ENCODE measurements around the gene TFPT.

TFPT gene

DNA sequence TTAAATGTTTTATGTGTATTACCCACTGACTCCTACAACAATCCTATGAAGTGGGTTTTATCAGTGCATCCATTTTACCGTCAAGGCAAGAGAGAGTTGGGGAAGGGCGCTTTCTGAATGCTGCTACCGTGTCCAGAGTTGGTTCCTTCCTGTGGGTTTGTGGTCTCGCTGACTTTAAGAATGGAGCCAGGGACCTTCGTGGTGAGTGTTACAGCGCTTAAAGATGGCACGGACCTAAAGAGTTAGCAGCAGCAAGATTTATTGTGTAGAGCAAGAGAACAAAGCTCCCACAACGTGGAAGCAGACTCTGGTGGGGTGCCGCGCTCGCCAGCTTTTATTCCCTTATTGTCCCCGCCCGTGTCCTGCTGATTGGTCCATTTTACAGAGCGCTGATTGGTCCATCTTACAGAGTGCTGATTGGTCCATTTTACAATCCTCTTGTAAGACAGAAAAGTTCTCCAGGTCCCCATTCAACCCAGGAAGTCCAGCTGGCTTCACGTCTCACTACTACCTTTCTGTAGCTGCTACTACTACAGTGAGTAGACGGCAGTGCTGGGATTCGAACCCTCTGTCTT is 20.9 kb downstream of the TFPT start:
- H3K4me3 ChIP-seq, result no peak overlapping the region
- H3K27me3 ChIP-seq, result peaks cover 0 to 25% of the 10 kb centered on the region in 2 donors
- DNase-seq, result no peak
- intact Hi-C loops (cut with DNase I; ENCODE audit: low total_unique reads), result no loop called here
- H3K4me1 ChIP-seq, result peaks cover 0 to 10% (median 9%) of the 10 kb centered on the region in 4 donors
- no peaks in the 10 kb centered on the region for H3K9me3 ChIP-seq
- no peaks in the 10 kb centered on the region for H3K36me3 ChIP-seq
- H3K27ac ChIP-seq, result no peak overlapping the region
- TF ChIP-seq, protein P1, sequence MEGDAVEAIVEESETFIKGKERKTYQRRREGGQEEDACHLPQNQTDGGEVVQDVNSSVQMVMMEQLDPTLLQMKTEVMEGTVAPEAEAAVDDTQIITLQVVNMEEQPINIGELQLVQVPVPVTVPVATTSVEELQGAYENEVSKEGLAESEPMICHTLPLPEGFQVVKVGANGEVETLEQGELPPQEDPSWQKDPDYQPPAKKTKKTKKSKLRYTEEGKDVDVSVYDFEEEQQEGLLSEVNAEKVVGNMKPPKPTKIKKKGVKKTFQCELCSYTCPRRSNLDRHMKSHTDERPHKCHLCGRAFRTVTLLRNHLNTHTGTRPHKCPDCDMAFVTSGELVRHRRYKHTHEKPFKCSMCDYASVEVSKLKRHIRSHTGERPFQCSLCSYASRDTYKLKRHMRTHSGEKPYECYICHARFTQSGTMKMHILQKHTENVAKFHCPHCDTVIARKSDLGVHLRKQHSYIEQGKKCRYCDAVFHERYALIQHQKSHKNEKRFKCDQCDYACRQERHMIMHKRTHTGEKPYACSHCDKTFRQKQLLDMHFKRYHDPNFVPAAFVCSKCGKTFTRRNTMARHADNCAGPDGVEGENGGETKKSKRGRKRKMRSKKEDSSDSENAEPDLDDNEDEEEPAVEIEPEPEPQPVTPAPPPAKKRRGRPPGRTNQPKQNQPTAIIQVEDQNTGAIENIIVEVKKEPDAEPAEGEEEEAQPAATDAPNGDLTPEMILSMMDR (IDR thresholded peaks at IDR 0.05), result no peak

- TF ChIP-seq, protein P1 (IDR thresholded peaks at IDR 0.05), result no peak
- H3K27ac ChIP-seq, result no peak overlapping the region
- no peaks in the 10 kb centered on the region for H3K27me3 ChIP-seq
- no peaks in the 10 kb centered on the region for H3K36me3 ChIP-seq
- peaks cover 4 to 20% (median 19%) of the 10 kb centered on the region in 3 donors for H3K9me3 ChIP-seq
- no peak overlapping the region for H3K4me3 ChIP-seq
- no peaks in the 10 kb centered on the region for H3K4me1 ChIP-seq
- DNase-seq, result no peak
- intact Hi-C loops (cut with DNase I; ENCODE audit: low total_unique reads), result no loop called here
Observed at GRCh38 chr19:54084410-54084809, 31.0 kb downstream of the TFPT start.

DNA sequence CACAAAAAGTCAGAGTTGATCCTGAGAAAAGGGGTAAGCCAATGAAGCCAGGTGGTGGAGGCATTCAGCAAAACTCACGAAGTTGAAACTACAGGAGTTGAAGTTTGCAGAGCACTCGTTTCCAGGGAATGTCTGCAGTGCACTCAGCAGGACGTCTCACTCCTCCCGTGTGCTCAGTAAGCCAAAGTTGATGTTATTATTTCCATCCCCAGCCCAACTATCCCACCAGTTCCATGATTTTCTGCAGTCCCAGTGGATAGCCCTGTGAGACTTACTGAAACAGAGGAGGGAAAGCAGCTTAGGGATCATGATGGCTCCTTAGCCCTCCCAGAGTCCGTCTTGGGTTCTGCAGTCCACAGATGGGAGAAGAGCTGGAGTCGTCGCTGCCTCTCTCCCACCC is 34.4 kb downstream of the TFPT start, which contains the start of gene TARM1:
TARM1 (minus strand) TSS at position 334 of the 400 bp plus-strand sequence; CDS start at position 309, 25 bp downstream.
- no peak for DNase-seq
- intact Hi-C loops (cut with DNase I; ENCODE audit: low total_unique reads), result no loop called here
- H3K27me3 ChIP-seq, result no peaks in the 10 kb centered on the region
- TF ChIP-seq, protein P1 (IDR thresholded peaks at IDR 0.05), result no peak
- H3K27ac ChIP-seq, result no peak within 1 kb of the TSS
- no peaks in the 10 kb centered on the region for H3K36me3 ChIP-seq
- no peaks in the 10 kb centered on the region for H3K4me1 ChIP-seq
- no peak within 1 kb of the TSS for H3K4me3 ChIP-seq
- peaks cover 4 to 20% (median 19%) of the 10 kb centered on the region in 3 donors for H3K9me3 ChIP-seq

- H3K36me3 ChIP-seq, result no peaks in the 10 kb centered on the region
- TF ChIP-seq, protein P1 (IDR thresholded peaks at IDR 0.05), result no peak
- H3K4me3 ChIP-seq, result no peak overlapping the region
- H3K27ac ChIP-seq, result no peak overlapping the region
- DNase-seq, result no peak
- peaks cover 4 to 15% (median 14%) of the 10 kb centered on the region in 3 donors for H3K9me3 ChIP-seq
- H3K27me3 ChIP-seq, result no peaks in the 10 kb centered on the region
- H3K4me1 ChIP-seq, result no peaks in the 10 kb centered on the region
- intact Hi-C loops (cut with DNase I; ENCODE audit: low total_unique reads), result no loop called here
Observed at GRCh38 chr19:54077334-54077733, 38.1 kb downstream of the TFPT start.

DNA sequence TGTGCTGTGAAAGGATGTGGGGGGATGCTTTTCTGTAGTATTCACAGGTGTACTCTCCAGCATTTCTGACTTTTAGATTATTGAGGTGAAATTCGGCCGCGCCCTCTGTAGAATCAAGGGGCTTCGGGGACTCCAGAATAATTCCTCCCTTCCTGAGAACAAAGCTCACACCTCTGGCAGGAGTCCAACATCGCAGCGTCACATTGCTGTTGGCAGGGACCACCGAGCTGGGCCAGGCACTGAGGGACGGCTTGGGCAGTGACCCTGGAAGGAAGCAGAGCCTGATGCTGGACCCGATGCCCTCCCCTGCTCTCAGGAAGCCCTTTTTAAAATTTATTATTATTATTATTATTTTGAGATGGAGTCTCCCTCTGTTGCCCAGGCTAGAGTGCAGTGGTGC is 40.6 kb downstream of the TFPT start:
- peak in 1 of 2 donors; percentile 23 for DNase-seq
- TF ChIP-seq, protein P1 (IDR thresholded peaks at IDR 0.05), result no peak
- Histone ChIP-seq H3K9me3 (peaks cover 0 to 5% (median 3%) of the 10 kb centered on the region in 3 donors), H3K36me3 (no peaks in the 10 kb centered on the region), H3K27ac (no peak overlapping the region), H3K4me1 (no peaks in the 10 kb centered on the region), H3K4me3 (no peak overlapping the region), H3K27me3 (no peaks in the 10 kb centered on the region)
- intact Hi-C loops (cut with DNase I; ENCODE audit: low total_unique reads), result no loop called here
